Transverse colon (tissue), 4 donors: ENCODE measurements around the gene ATP6V1D. TPM values are rescaled to one million over a fixed set of nuclear protein-coding genes. Genes with fewer than 3 reads are reported as not detected.

Experiments used
- DNase-seq: peaks from one replicate; pipeline ENCODE4 v3.0.0-alpha.2; 2019
- H3K27ac ChIP-seq, 4 donors: fragments of 200-600 bp; sonication (generic); 2 replicates each; pipeline ENCODE4 v1.5.1; 2016 to 2018; ENCODE audit warnings: inconsistent platforms in 4 of 4
- H3K27me3 ChIP-seq: fragments of 200-600 bp; sonication (generic); 2 replicates; pipeline ENCODE4 v1.5.1; 2017; ENCODE audit warnings: inconsistent platforms
- H3K36me3 ChIP-seq, 4 donors: fragments of 200-600 bp; sonication (generic); 2 replicates each; pipeline ENCODE4 v1.5.1; 2017 to 2019; ENCODE audit warnings: inconsistent platforms in 4 of 4
- H3K4me1 ChIP-seq, 4 donors: fragments of 200-600 bp; sonication (generic); 2 replicates each; pipeline ENCODE4 v1.5.1; 2017 to 2020; ENCODE audit warnings: inconsistent platforms in 4 of 4
- H3K4me3 ChIP-seq, 4 donors: fragments of 200-600 bp; sonication (generic); 1 replicate in 1 of 4; 2 replicates in 3 of 4; pipeline versions ENCODE4 v1.5.1 to v1.6.1; 2017 to 2019; ENCODE audit warnings: inconsistent platforms in 4 of 4
- H3K9me3 ChIP-seq, 2 donors: fragments of 200-600 bp; sonication (generic); 2 replicates each; pipeline ENCODE4 v1.5.1; 2017 to 2019; ENCODE audit warnings: inconsistent platforms in 2 of 2
- EP300 ChIP-seq: sonication (generic); formaldehyde crosslinking; IDR thresholded peaks from one replicate; pipeline ENCODE4 v1.6.1; 2017; ENCODE audit warnings: antibody characterized with exemption, low read depth
- POLR2A ChIP-seq: fragments of 450-650 bp; IDR thresholded peaks from one replicate; pipeline ENCODE4 v1.6.1; 2016; ENCODE audit warnings: antibody characterized with exemption, mild to moderate bottlenecking, moderate library complexity
- POLR2AphosphoS5 ChIP-seq, 3 donors: sonication (generic); formaldehyde crosslinking; IDR thresholded peaks; one replicate each; pipeline ENCODE4 v1.6.1; 2016; ENCODE audit warnings: antibody characterized with exemption in 3 of 3
- WGBS, 2 donors: methylation state at CpG; one replicate each; pipeline ENCODE4 v1.1.5; 2018; ENCODE audit warnings: low coverage in 1 of 2; 5-methylcytosine and 5-hydroxymethylcytosine counted together
- in situ Hi-C, 4 donors: fragments of 200-750 bp; cut with MboI; loops; one replicate each; pipeline versions ENCODE4 v1.15.0 to v1.15.1; 2017; ENCODE audit warnings: low sequenced_read_pairs in 3 of 4, low pct_ligation_motif_present in 1 of 4, low pct_unique_long_range_greater_than_20kb in 1 of 4
- intact Hi-C: fragments of 100-400 bp; cut with DNase I; formaldehyde crosslinking; loops from one replicate; pipeline ENCODE4 v1.15.1; 2023; ENCODE audit warnings: low total_unique reads
- total RNA-seq, 4 donors: library from RNA; depleted of rRNA; stranded (reverse); fragments of >200 nt; gene quantifications; one replicate each; pipeline ENCODE4 v1.1.0, GENCODE V29; 2016
- TF ChIP-seq, protein P1 (sequence below), 5 experiments: fragments of 200-600 bp in 3 of 5; fragments of 450-650 bp in 2 of 5; sonication (generic) in 3 of 5; IDR thresholded peaks; 1 replicate in 2 of 5; 2 replicates in 3 of 5; pipeline ENCODE4 v1.5.1; 2016 to 2017; ENCODE audit warnings: antibody characterized with exemption in 5 of 5, inconsistent platforms in 3 of 5, mild to moderate bottlenecking in 2 of 5, moderate library complexity in 1 of 5

Gene ATP6V1D
- total RNA-seq, 4 donors from 2014 or later = 65.5 to 104 (median 94.7) TPM

DNA sequence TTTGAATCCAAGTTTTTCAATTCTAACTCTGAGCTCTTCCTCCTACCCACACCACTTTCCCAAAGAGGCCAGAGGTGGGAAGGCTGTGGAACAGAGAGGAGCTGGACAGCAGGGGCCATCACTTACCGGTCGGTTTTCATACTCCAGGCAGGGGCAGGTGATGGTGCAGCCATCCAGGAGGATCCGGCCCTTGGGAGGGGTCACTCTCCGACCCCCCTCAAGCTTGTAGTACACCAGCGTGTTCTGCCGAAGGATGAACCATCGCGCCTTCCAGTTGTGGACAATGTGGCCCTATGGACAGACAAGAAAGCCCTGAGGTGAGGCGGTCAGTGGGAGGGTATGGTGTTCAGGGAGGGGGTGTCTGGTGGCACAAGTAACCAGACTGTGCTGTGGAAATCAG lies 37.9 kb upstream of the ATP6V1D start:
- WGBS, 2 donors = 94% methylated on average over 9 of the region's 9 CpGs; no CpG with 5 or more reads in 1 of the 2 donors
- Histone ChIP-seq H3K27ac (no peak overlapping the region), H3K27me3 (no peaks in the 10 kb centered on the region), H3K9me3 (no peaks in the 10 kb centered on the region), H3K4me3 (no peak overlapping the region), H3K4me1 (peaks cover 0 to 6% (median 2%) of the 10 kb centered on the region in 4 donors), H3K36me3 (no peaks in the 10 kb centered on the region)
- TF ChIP-seq POLR2AphosphoS5 (IDR thresholded peaks at IDR 0.05) (no peak), EP300 (no peak), POLR2A (no peak)
- TF ChIP-seq, protein P1, sequence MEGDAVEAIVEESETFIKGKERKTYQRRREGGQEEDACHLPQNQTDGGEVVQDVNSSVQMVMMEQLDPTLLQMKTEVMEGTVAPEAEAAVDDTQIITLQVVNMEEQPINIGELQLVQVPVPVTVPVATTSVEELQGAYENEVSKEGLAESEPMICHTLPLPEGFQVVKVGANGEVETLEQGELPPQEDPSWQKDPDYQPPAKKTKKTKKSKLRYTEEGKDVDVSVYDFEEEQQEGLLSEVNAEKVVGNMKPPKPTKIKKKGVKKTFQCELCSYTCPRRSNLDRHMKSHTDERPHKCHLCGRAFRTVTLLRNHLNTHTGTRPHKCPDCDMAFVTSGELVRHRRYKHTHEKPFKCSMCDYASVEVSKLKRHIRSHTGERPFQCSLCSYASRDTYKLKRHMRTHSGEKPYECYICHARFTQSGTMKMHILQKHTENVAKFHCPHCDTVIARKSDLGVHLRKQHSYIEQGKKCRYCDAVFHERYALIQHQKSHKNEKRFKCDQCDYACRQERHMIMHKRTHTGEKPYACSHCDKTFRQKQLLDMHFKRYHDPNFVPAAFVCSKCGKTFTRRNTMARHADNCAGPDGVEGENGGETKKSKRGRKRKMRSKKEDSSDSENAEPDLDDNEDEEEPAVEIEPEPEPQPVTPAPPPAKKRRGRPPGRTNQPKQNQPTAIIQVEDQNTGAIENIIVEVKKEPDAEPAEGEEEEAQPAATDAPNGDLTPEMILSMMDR (IDR thresholded peaks at IDR 0.05) = no peak
- in situ Hi-C loops (no loop called here), intact Hi-C loops (no loop called here)
- no peak for DNase-seq

DNA sequence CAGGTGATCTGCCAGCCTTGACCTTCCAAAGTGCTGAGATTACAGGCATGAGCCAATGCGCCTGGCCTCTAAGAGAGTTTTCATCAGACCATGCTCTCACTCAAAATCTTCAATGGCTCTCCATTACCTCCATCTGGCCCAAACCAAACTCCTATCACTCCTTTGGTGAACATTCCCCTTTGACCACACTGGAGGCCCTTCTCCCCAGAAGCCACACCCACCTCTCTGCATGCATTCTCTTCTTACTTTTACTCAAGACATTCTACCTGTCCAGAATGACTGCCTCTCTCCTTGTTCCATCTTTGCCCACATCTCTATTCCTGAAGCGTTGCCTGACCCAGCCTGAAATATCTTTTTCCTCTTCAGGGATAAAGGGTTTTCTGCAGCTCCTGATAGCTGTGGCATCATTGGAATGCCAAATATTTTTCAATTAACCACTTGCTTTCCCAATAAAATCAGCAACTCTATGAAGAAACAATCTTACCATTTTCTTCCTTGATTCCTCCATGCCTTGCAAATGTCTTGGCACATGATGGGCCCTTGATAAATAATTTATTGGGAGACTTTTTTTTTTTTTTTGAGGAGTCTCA lies 36.9 kb upstream of the ATP6V1D start:
- Histone ChIP-seq H3K9me3 (no peaks in the 10 kb centered on the region), H3K4me1 (peaks cover 0 to 6% (median 2%) of the 10 kb centered on the region in 4 donors), H3K4me3 (no peak overlapping the region), H3K36me3 (no peaks in the 10 kb centered on the region), H3K27me3 (no peaks in the 10 kb centered on the region), H3K27ac (no peak overlapping the region)
- DNase-seq = no peak
- WGBS, 2 donors = 82 to 86% methylated on average over 2 of the region's 2 CpGs
- TF ChIP-seq POLR2AphosphoS5 (IDR thresholded peaks at IDR 0.05) = no peak
- TF ChIP-seq, protein P1 (IDR thresholded peaks at IDR 0.05) = no peak
- no peak for TF ChIP-seq POLR2A
- no peak for TF ChIP-seq EP300
- in situ Hi-C loops = no loop called here
- intact Hi-C loops = no loop called here

DNA sequence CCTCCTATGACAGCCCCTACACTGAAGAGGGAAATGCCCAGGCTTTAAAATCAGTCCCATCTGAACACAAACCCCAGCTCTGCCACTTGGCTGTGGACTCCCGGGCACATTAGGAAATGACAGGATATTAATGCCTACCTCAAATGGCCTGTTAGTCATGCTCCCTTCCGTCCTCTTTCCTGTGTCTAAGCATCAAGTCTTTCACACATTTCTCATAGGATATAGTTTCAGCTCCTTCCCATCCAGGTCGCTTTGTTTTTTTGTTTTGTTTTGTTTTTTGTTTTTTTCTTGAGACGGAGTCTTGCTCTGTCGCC lies 36.2 kb upstream of the ATP6V1D start:
- Histone ChIP-seq H3K36me3 (no peaks in the 10 kb centered on the region), H3K27me3 (no peaks in the 10 kb centered on the region), H3K27ac (no peak overlapping the region), H3K4me3 (no peak overlapping the region), H3K4me1 (peaks cover 0 to 6% (median 2%) of the 10 kb centered on the region in 4 donors), H3K9me3 (no peaks in the 10 kb centered on the region)
- intact Hi-C loops = no loop called here
- TF ChIP-seq POLR2AphosphoS5 (IDR thresholded peaks at IDR 0.05) (no peak), POLR2A (no peak), EP300 (no peak)
- TF ChIP-seq, protein P1 (IDR thresholded peaks at IDR 0.05) = no peak
- 87 to 92% methylated on average over 3 to 5 of the region's 5 CpGs for WGBS, 2 donors
- in situ Hi-C loops = no loop called here
- DNase-seq = no peak

DNA sequence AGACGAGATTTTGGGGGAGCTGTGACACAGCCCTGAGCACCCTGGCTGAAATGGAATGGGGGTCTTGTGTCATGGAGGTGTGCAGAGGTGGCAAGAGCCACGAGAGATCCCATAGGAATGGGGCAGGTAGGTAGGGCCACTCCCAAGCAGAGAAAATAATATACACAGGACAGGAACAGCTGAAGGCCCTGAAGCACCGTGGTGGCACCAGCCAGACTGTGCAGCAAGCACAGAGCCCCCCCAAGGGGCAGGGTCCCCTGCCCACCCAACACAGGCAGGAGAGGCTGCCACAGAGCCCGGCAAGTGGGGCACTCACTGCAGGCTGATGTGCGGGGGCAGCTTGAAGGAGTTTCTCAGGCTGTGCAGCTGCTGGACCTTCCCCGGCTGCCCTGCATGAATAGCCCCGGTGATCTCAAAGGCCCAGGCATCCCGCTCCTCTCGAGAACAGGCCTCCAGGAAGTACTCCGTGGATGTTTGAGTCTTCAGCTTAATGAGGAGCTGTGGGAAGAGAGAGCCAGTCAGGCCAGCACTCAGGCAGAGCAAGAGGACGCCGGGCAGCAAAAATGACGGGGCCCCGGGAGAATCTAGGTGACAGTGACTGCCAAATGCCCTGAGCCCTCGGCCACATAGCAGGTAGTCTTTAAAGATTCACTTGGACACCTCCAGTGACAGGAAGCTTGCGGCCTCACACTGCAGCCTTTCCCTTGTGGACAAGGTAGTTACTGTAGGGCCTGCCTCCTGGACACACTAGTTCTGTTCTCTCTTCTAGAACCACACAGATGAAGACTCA lies 35.7 kb upstream of the ATP6V1D start:
- Histone ChIP-seq H3K27me3 (no peaks in the 10 kb centered on the region), H3K4me1 (peaks cover 0 to 2% (median under 1%) of the 10 kb centered on the region in 4 donors), H3K9me3 (no peaks in the 10 kb centered on the region), H3K4me3 (no peak overlapping the region), H3K36me3 (no peaks in the 10 kb centered on the region), H3K27ac (no peak overlapping the region)
- in situ Hi-C loops (no loop called here), intact Hi-C loops (no loop called here)
- WGBS, 2 donors = 82 to 92% methylated on average over 2 to 13 of the region's 16 CpGs
- no peak for TF ChIP-seq POLR2A
- TF ChIP-seq, protein P1 (IDR thresholded peaks at IDR 0.05) = no peak
- no peak for TF ChIP-seq EP300
- TF ChIP-seq POLR2AphosphoS5 (IDR thresholded peaks at IDR 0.05) = no peak
- DNase-seq = no peak
